Skin epidermis (tissue), 12 donors: ENCODE results near the gene CRLF2.
A peak's percentile ranks its signal among the peaks of the same experiment; 100 is the strongest.
"Not testable (repeated sequence)": the region's sequence is repeated elsewhere in the genome, so short reads cannot be mapped to it uniquely, and the experiment has no call there.

Source experiments
- H3K27ac ChIP-seq, 21 experiments: fragments of 200-600 bp; sonication (generic) in 11 of 21; one replicate each; pipeline ENCODE4 v1.5.0; 2020; ENCODE audit warnings: mild to moderate bottlenecking in 3 of 21, inconsistent platforms in 2 of 21, moderate library complexity in 2 of 21
- H3K4me3 ChIP-seq, 7 experiments: fragments of 200-600 bp; sonication (generic) in 2 of 7; one replicate each; pipeline ENCODE4 v1.5.0; 2020; ENCODE audit warnings: inconsistent platforms in 2 of 7, mild to moderate bottlenecking in 2 of 7, moderate library complexity in 1 of 7

CRLF2 gene

GRCh38 chrX:1218286-1218685 lies 5.8 kb upstream of the CRLF2 start:
- H3K4me3 ChIP-seq: no peak overlapping the region
- no peak overlapping the region for H3K27ac ChIP-seq

DNA sequence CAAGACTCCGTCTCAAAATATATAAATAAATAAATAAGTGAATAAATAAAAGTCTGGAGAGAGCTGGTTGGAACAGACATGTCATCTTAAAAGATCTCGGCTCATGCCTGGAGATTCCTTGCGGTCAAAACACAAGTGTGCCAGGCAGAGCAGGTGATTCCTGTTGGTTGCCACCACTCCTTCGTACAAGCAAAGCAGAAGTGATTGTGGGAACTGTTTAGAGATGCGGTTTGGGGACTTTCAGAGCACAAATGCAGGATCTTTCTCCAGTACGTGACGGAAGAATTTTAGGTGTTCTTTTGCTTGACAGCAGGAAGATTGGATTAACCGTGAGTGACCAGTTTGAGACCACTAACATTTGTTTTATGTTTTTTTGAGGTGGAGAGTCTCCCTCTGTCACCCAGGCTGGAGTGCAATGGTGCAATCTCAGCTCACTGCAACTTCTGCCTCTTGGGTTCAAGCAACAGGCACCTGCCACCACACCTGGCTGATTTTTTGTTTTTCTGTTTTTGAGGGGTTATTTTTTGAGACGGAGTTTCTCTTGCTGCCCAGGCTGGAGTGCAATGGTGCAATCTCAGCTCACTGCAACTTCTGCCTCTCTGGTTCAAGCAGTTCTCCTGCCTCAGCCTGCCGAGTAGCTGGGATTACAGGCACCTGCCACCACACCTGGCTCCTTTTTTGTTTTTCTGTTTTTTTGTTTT lies 2.8 kb upstream of the CRLF2 start:
- Histone ChIP-seq H3K27ac (no peak overlapping the region), H3K4me3 (no peak overlapping the region)

GRCh38 chrX:1213971-1214370 lies 1.5 kb upstream of the CRLF2 start:
- Histone ChIP-seq H3K27ac (no peak overlapping the region), H3K4me3 (no peak overlapping the region)

GRCh38 chrX:1210844-1211243 lies 1.6 kb downstream of the CRLF2 start:
- Histone ChIP-seq H3K27ac (no peak overlapping the region), H3K4me3 (no peak overlapping the region)

GRCh38 chrX:1207496-1208025 lies 4.9 kb downstream of the CRLF2 start:
- peak overlapping the region in 7 of 21 experiments; percentile 2 to 72 (median 52) for H3K27ac ChIP-seq
- H3K4me3 ChIP-seq: no peak overlapping the region

DNA sequence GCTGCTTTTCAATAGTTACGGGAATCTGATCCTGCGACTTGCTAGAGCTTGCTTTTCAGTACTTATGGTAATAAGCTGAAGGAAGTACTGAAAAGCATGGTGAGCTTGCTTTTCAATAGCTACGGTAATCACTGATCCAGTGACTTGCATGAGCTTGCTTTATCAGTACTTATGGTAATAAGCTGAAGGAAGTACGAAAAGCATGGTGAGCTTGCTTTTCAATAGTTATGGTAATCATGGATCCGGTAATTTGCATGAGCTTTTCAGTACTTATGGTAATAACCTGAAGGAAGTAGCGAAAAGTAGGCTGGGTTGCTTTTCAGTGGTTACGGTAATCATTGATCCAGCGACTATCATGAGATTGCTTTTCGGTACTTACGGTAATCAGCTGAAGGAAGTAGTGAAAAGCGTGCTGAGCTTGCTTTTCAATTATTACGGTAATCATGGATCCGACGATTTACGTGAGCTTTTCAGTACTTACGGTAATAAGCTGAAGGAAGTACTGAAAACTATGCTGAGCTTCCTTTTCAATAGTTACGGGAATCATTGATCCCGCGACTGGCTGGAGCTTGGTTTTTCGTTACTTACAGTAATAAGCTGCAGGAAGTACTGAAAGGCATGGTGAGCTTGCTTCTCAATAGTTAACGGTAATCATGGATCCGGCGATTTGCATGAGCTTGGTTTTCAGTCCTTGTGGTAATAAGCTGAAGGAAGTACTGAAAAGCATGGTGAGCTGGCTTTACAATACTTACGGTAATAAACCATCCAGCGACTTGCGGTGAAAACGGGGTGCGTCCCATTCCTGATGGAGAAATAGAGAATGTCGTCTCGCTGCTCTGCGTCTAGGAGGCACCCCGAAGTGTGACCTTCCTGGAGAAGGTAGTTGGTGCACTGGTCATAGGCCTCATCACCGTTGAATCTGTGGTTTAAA lies 6.5 kb downstream of the CRLF2 start:
- Histone ChIP-seq H3K27ac (peak overlapping the region in 5 of 21 experiments; percentile 2 to 73 (median 34)), H3K4me3 (peak overlapping the region in 6 of 7 experiments; percentile 3 to 40 (median 22))

DNA sequence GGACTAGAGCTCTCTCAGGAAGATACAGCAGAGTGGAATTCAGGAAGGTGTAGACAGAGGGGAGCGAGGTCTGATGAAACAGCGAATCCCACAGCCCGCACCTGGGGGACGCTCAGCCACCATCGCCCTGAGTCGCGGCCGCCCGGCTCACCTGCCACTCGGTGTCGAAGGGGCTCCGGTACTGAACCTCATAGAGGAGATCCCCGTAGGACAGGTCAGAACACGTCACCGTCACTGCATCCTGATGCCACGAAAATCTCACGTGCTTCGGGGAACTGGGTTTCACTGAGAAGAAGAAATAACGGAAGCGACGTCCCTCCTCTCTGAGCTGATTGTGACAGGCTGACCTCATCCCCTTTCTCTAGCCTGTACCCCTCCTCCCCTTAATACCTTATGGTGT lies 10.2 kb downstream of the CRLF2 start:
- H3K4me3 ChIP-seq: no peak overlapping the region
- no peak overlapping the region for H3K27ac ChIP-seq

DNA sequence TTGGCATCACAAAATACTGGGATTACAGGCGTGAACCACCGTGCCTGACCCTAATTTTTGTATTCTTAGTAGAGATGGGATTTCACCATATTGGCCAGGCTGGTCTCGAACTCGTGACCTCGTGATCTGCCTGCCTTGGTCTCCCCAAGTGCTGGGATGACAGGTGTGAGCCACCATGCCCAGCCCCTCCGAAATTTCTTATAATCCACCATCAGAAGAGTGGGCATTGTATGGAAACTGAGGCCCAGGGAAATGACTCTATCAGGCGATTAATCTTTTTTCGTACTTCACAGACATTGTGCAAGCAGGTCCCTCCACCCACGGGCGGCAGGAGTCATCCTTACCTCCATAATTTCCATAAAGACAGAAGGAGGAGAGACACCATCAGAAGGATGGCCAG lies 16.0 kb downstream of the CRLF2 start:
- H3K27ac ChIP-seq: no peak overlapping the region
- H3K4me3 ChIP-seq: no peak overlapping the region

GRCh38 chrX:1192196-1192595 lies 20.3 kb downstream of the CRLF2 start:
- not testable (repeated sequence) for H3K4me3 ChIP-seq, H3K27ac ChIP-seq

DNA sequence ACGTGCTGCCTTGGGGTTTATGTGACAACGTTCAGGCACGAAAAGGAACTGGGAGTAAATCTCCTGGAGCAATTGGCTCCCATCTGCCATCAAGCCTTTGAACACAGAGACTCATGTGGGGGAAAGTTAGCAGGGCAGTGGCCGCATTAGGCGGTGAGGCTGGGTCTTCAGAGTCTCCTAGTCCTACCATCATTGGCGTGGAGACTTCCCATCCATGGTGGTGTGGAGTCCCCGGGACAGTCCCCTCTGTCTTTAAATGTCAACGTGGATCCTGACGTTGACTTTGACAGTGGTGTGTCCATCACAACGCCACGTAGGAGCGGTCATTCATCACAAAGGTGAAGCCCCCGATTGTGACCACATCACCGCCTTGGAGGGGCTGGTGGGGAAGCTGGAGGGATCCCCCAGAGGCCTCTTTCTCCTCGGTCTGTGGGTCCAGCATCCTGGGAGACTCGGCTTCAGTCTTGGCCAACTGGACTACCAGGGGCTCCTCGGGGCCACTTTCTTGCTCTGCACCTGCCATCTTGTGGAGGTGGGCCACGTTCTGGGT lies 21.8 kb downstream of the CRLF2 start:
- Histone ChIP-seq H3K4me3 (no peak overlapping the region), H3K27ac (no peak overlapping the region)

DNA sequence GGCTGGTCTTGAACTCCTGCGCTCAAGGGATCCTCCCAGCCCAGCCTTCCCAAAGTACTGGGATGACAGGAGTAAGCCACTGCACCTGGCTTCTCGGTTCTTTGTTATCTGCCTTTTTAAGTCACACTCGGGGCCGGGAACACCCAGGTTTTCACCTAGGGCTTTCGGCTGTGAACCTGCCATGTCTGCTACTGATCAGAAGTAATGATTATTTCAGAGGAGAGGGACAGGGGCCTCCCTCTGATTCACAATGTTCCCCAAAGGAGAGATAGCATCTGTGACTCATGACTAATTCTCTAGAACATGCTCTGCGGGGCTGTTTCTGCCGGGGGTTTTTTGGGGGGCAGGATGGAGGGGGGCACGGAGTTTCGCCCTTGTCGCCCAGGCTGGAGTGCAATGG lies 26.9 kb downstream of the CRLF2 start:
- no peak overlapping the region for H3K27ac ChIP-seq
- no peak overlapping the region for H3K4me3 ChIP-seq

DNA sequence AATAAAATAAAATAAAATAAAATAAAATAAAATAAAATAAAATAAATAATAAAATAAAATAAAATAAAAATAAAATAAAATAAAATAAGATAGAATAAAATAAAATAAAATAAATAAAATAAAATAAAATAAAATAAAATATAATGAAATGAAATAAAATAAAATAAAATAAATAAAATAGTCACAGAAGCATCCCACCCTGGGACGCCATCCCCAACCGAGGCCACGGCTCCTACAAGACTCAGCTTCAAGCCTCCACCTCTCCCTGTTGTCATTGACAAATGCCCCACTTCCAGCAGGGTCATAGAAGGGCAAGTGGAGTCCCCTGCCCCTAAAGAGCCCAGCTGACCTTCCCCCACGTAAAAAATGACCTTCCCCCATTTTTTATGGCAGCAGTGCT lies 30.2 kb downstream of the CRLF2 start:
- Histone ChIP-seq H3K27ac (no peak overlapping the region), H3K4me3 (no peak overlapping the region)

DNA sequence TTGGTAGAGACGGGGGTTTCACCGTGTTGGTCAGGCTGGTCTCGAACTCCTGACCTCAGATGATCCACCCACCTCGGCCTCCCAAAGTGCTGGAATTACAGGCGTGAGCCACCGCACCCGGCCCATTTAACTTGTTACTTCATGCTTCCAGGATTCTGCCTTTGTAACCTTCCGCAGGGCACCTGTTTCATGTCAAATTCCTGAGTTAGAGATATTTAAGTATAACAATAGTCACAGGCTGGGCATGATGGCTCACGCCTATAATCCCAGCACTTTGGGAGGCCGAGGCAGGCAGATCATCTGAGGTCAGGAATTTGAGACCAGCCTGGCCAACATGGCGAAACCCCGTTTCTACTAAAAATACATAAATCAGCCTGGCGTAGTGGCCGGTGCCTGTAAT lies 30.8 kb downstream of the CRLF2 start:
- not testable (repeated sequence) for H3K4me3 ChIP-seq, H3K27ac ChIP-seq

DNA sequence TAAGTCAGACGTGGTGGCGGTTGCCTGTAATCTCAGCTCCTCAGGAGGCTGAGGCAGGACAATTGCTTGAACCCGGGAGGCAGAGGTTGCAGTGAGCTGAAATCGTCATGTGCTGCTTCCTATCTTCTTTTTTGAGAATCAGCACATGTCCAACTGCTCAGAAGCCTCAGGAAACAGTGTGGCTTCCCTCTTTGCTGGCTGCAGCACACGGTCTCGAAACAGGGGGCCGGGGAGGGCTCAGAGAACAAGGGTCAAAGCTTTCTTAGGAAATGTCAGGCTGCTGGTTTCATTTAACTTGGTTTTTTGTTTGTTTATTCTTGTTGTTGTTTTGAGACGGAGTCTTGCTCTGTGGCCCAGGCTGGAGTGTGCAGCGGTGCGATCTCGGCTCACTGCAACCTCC lies 31.3 kb downstream of the CRLF2 start:
- Histone ChIP-seq H3K27ac (no peak overlapping the region), H3K4me3 (no peak overlapping the region)

DNA sequence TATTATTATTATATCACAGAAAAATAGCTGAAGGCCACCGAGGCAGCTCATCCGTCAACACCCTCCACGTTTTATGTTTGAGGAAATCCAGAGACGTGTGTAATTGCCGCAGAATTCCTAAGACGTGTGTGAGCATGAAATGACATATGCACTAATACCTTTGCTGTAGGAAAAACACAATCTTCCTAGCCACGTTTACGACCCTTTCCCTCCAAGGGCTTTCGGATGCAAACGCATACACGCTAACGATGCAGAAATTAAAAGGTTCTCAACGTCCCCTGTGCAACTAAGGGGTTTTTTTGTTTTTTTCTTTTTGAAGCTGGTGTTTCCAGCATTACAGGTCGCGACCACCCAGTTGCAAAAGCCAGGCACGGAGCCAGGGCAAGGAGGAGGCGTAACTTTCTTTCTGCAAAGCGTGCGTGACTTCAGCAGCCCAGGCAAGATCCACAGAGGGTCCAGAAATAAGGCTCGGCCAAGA lies 33.8 kb downstream of the CRLF2 start:
- Histone ChIP-seq H3K4me3 (peak overlapping the region in 1 of 7 experiments; percentile 17), H3K27ac (no peak overlapping the region)

DNA sequence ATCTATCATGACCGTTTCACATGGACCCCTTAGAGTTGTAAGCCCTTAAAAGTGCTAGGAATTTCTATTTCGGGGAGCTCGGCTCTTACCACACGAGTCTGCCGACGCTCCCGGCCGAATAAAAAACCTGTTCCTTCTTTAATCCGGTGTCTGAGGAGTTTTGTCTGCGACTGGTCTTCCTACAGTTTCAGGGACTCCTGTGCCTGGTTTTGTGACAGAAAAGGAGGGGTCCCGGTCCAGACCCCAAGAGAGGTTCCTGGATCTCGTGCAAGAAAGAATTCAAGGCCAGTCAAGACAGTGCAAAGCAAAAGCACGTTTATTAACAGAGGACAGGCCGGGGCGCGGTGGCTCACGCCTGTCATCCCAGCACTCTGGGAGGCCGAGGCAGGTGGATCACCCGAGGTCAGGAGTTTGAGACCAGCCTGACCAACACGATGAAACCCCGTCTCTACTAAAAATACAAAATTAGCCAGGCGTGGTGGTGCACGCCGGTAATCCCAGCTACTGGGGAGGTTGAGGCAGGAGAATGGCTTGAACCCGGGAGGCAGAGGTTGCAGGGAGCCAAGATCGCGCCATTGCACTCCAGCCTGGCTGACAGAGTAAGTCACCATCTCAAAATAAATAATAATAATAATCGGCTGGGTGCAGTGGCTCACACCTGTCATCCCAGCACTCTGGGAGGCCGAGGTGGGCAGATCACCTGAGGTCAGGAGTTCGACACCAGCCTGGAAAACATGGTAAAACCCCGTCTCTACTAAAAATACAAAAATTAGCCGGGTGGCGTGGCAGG lies 35.7 kb downstream of the CRLF2 start:
- H3K4me3 ChIP-seq, H3K27ac ChIP-seq: not testable (repeated sequence)

DNA sequence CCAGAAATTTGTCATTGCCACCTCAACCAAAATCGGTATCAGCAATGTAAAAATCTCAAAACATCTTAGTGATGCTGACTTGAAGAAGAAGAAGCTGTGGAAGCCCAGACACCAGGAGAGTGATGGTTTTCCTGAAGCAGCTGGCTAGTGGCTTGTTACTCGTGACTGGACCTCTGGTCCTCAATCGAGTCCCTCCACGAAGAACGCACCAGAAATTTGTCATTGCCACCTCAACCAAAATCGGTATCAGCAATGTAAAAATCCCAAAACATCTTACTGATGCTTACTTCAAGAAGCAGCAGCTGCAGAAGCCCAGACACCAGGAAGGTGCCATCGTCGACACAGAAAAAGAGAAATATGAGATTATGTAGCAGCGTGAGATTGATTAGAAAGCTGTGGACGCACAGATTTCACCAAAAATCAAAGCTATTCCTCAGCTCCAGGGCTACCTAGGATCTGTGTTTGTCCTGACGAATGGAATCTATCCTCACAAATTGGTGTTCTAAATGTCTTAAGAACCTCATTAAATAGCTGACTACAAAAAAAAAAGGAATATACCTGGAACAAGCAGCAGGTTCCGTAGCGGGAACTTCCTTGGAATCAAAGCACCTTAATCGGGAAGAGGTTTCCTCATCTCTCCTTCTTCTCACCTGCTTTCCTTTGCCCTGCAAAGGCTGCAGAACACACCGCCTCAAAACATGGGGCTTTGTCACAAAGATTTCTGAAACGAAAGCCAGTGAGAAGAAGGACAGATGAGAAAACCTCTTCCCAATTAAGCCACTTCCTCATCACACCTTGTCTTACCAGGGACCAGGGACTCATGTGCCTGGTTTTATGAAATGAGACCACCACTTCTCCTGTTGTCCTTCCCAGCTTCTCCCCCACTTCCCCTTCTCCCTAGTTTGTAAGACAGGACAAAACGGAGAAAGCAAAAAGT lies 37.6 kb downstream of the CRLF2 start:
- not testable (repeated sequence) for H3K27ac ChIP-seq, H3K4me3 ChIP-seq

DNA sequence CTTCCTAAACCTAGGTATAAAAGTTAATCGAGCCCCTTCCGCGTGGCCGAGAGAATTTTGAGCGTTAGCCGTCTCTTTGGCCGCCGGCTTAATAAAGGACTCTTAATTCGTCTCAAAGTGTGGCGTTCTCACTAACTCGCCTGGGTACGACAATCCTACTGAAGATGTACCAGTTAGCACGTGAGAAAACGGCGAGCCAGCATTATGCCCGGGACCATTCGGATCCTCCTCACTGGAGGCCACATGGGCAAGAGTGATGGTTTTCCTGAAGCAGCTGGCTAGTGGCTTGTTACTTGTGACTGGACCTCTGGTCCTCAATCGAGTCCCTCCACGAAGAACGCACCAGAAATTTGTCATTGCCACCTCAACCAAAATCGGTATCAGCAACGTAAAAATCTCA lies 39.0 kb downstream of the CRLF2 start:
- H3K27ac ChIP-seq, H3K4me3 ChIP-seq: not testable (repeated sequence)

GRCh38 chrX:1172496-1172895 lies 40.0 kb downstream of the CRLF2 start:
- Histone ChIP-seq H3K27ac (no peak overlapping the region), H3K4me3 (no peak overlapping the region)
